IPS-20b (cell line): ENCODE results near the gene VHLL.

Experiments used
- H3K27ac ChIP-seq: one replicate; pipeline ENCODE4 v1.5.1; 2013; ENCODE audit warnings: low read length
- H3K27me3 ChIP-seq: 2 replicates; pipeline ENCODE4 v1.6.1; 2013; ENCODE audit warnings: mild to moderate bottlenecking, low read length, inconsistent platforms; ENCODE audit not compliant: insufficient read depth
- H3K36me3 ChIP-seq: 2 replicates; pipeline ENCODE4 v1.6.1; 2013; ENCODE audit warnings: low read depth, mild to moderate bottlenecking, inconsistent platforms, low read length, moderate library complexity; ENCODE audit not compliant: insufficient read depth
- H3K4me1 ChIP-seq: 2 replicates; pipeline ENCODE4 v1.6.1; 2013; ENCODE audit warnings: mild to moderate bottlenecking, control low read depth, inconsistent platforms, low read length, moderate library complexity; ENCODE audit not compliant: insufficient read depth
- H3K4me3 ChIP-seq: 2 replicates; pipeline ENCODE4 v1.5.1; 2013; ENCODE audit warnings: mild to moderate bottlenecking, low read length, inconsistent platforms
- H3K9ac ChIP-seq: 2 replicates; pipeline ENCODE4 v1.6.1; 2013; ENCODE audit warnings: low read depth, mild to moderate bottlenecking, inconsistent platforms, low read length, moderate library complexity
- H3K9me3 ChIP-seq: 2 replicates; pipeline ENCODE4 v1.6.1; 2013; ENCODE audit warnings: mild to moderate bottlenecking, low read depth, low read length, inconsistent platforms; ENCODE audit not compliant: insufficient read depth

VHLL gene

DNA sequence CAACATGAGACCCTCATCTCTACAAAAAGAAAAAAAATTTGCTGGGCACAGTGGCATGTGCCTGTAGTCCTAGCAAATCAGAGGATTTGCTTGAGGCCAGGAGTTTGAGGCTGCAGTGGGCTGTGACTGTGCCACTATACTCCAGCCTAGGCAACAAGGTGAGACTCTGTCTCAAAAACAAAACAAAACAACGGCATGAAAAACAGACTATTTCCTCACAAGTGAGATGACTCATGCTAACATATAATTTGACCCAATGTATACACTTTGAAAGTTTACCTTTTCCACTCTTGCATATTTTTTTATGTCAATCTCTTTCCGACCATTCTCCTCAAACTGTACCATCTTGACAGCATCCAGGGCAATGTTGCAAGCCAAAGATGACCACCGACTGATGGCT is 21.5 kb upstream of the VHLL start:
- Histone ChIP-seq H3K27ac (no peak overlapping the region), H3K4me3 (no peak overlapping the region), H3K4me1 (no peaks in the 10 kb centered on the region), H3K27me3 (no peaks in the 10 kb centered on the region), H3K36me3 (peaks cover 98% of the 10 kb centered on the region), H3K9ac (no peak overlapping the region), H3K9me3 (no peaks in the 10 kb centered on the region)

GRCh38 chr1:156319664-156320063 is 20.6 kb upstream of the VHLL start:
- Histone ChIP-seq H3K9me3 (no peaks in the 10 kb centered on the region), H3K36me3 (peaks cover 98% of the 10 kb centered on the region), H3K4me3 (no peak overlapping the region), H3K27ac (no peak overlapping the region), H3K9ac (no peak overlapping the region), H3K4me1 (no peaks in the 10 kb centered on the region), H3K27me3 (no peaks in the 10 kb centered on the region)

DNA sequence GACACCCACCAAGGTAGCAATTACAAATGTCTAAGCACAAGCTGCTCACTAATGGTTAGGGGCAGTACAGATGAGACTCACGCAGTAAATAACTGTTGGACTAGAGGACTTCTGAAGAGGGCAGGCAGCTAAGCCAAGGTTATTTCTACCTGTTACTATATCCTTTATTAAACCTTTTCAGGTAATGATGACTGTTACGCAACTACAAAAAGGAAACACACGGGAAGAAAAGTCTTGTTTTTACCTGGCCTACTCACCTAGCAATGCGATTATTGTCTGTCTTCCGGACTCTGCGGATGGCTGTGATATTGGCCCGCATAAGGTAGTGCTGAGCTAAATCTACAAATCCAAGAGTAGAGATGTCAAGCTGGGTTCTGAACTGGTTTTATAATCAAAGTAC is 17.8 kb upstream of the VHLL start:
- Histone ChIP-seq H3K9me3 (no peaks in the 10 kb centered on the region), H3K9ac (no peak overlapping the region), H3K36me3 (peaks cover 99% of the 10 kb centered on the region), H3K27ac (no peak overlapping the region), H3K4me3 (no peak overlapping the region), H3K4me1 (no peaks in the 10 kb centered on the region), H3K27me3 (no peaks in the 10 kb centered on the region)

DNA sequence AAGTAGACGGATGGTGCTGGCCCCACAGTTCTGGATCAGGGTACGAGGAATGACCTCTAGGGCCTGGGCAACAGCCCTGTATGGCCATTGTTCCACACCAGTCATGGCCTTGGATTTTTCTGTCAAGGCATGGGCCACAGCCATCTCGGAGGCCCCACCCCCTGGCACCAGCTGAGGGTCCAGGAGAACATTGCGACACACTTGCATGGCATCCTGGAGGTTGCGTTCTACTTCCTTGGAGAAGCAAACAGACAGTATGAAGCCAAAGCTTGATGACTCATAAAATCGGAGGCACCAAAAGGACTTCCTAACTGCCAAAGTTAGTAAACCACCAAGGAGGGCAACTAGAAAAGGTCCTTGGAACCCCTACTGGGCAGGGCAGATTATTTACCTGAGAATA is 11.9 kb upstream of the VHLL start:
- H3K4me3 ChIP-seq, result no peak overlapping the region
- H3K27me3 ChIP-seq, result no peaks in the 10 kb centered on the region
- no peaks in the 10 kb centered on the region for H3K9me3 ChIP-seq
- no peak overlapping the region for H3K9ac ChIP-seq
- H3K27ac ChIP-seq, result no peak overlapping the region
- no peaks in the 10 kb centered on the region for H3K4me1 ChIP-seq
- H3K36me3 ChIP-seq, result peaks cover 94% of the 10 kb centered on the region

DNA sequence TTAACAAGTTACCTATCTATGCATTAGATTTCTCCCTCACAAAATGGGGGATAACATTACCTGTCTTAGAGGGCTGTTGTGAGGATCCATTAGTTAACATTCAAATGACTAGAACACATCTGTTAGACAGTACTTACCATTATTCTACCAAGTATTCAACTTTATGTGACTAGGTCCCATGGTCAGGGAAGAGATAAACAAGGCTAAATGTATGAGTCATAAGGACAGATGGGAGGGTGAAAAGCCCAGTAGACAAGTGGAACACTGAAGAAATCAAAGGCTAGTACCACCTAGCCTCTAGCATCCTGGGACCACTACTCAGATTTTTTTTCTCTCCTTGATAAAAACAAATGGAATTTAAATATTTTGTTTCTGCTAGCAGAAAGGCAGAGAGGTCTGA is 9.0 kb upstream of the VHLL start:
- peaks cover 78% of the 10 kb centered on the region for H3K36me3 ChIP-seq
- H3K27ac ChIP-seq, result no peak overlapping the region
- H3K9ac ChIP-seq, result no peak overlapping the region
- H3K4me3 ChIP-seq, result no peak overlapping the region
- H3K27me3 ChIP-seq, result no peaks in the 10 kb centered on the region
- no peaks in the 10 kb centered on the region for H3K9me3 ChIP-seq
- no peaks in the 10 kb centered on the region for H3K4me1 ChIP-seq

GRCh38 chr1:156305215-156305614 is 6.1 kb upstream of the VHLL start:
- H3K36me3 ChIP-seq, result peaks cover 49% of the 10 kb centered on the region
- no peaks in the 10 kb centered on the region for H3K27me3 ChIP-seq
- H3K9ac ChIP-seq, result no peak overlapping the region
- H3K4me3 ChIP-seq, result no peak overlapping the region
- no peak overlapping the region for H3K27ac ChIP-seq
- H3K4me1 ChIP-seq, result no peaks in the 10 kb centered on the region
- no peaks in the 10 kb centered on the region for H3K9me3 ChIP-seq

GRCh38 chr1:156303241-156303640 is 4.1 kb upstream of the VHLL start:
- no peaks in the 10 kb centered on the region for H3K27me3 ChIP-seq
- no peaks in the 10 kb centered on the region for H3K4me1 ChIP-seq
- no peak overlapping the region for H3K9ac ChIP-seq
- H3K9me3 ChIP-seq, result no peaks in the 10 kb centered on the region
- H3K36me3 ChIP-seq, result peaks cover 29% of the 10 kb centered on the region
- H3K4me3 ChIP-seq, result no peak overlapping the region
- no peak overlapping the region for H3K27ac ChIP-seq

DNA sequence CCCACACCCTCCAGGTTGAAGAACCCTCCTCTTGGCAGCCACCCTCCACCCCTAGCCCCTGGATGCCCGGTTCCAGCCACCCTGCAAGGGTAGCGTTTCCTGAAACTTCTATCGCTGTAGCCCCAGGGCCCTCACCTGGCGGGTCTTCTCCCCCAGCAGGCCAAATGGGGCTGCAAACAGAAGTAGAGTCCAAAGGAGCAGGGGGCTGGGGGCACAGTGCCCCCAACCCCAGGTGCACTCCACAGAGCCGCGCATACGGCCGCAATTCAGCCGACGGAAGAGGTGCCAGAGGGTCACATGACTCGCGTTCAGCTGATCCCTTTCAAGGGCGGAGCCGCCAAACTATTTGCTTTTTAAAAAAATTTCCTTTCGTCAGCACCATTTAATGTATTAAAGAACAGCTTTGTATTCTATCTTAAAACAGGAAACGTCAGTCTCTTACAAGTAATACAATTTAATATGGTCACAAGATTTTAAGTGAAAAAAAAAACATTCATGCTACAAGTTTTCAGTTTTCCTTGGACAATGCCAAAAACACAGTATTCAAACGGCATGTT is 3.6 kb downstream of the VHLL start, which contains the start of gene GLMP:
Gene GLMP, minus strand, starts transcription at position 289 of the 557 bp plus-strand sequence. Its CDS starts 34 bp downstream, at position 255.
- H3K4me1 ChIP-seq, result peaks cover 4% of the 10 kb centered on the region; the same call in 1 of the 2 replicates
- H3K9me3 ChIP-seq, result no peaks in the 10 kb centered on the region
- H3K27me3 ChIP-seq, result no peaks in the 10 kb centered on the region
- H3K27ac ChIP-seq, result no peak within 1 kb of the TSS
- H3K9ac ChIP-seq, result peak within 1 kb of the TSS; percentile 81
- peak within 1 kb of the TSS; percentile 82 for H3K4me3 ChIP-seq
- H3K36me3 ChIP-seq, result peaks cover 4% of the 10 kb centered on the region; the same call in 1 of the 2 replicates

- peaks cover 4% of the 10 kb centered on the region; the same call in 1 of the 2 replicates for H3K4me1 ChIP-seq
- no peak overlapping the region for H3K4me3 ChIP-seq
- H3K9me3 ChIP-seq, result no peaks in the 10 kb centered on the region
- H3K36me3 ChIP-seq, result peaks cover 5% of the 10 kb centered on the region; the same call in 1 of the 2 replicates
- H3K27ac ChIP-seq, result no peak overlapping the region
- H3K27me3 ChIP-seq, result no peaks in the 10 kb centered on the region
- H3K9ac ChIP-seq, result no peak overlapping the region
Measured at GRCh38 chr1:156293895-156294294, 5.2 kb downstream of the VHLL start.

- Histone ChIP-seq H3K36me3 (peaks cover 9% of the 10 kb centered on the region; the same call in 1 of the 2 replicates), H3K4me3 (no peak overlapping the region), H3K27me3 (no peaks in the 10 kb centered on the region), H3K27ac (no peak overlapping the region), H3K4me1 (peaks cover 4% of the 10 kb centered on the region; the same call in 1 of the 2 replicates), H3K9ac (no peak overlapping the region), H3K9me3 (no peaks in the 10 kb centered on the region)
Measured at GRCh38 chr1:156293098-156293434, 6.0 kb downstream of the VHLL start.

DNA sequence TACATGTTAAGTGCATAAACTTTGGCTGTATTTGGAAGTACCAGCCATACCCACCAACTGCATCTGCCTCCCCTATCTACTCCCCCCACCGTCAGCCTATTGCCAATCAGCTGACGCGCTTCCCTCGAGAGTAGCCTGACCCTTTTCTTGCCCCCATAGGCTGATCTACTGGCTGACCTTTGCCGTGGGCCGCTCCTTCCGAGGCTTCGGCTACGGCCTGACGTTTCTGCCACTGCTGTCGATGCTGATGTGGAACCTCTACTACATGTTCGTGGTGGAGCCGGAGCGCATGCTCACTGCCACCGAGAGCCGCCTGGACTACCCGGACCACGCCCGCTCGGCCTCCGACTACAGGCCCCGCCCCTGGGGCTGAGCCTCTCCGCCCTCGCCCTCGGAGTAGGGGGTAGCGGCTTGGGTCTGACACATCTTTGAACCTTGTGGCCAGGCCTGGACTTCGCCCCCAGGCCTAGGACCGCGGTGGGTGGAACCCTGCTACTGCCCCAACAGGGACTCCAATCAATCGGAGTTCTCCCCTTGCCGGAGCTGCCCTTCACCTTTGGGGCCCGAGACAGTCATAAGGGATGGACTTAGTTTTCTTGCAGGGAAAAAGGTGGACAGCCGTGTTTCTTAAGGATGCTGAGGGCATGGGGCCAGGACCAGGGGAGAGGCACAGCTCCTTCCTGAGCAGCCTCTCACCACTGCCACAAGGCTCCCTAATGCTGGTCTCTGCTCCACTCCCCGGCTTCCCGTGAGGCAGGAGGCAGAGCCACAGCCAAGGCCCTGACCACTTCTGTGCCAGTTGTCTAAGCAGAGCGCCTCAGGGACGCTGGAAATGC is 7.7 kb downstream of the VHLL start:
- Histone ChIP-seq H3K4me3 (peak overlapping the region; percentile 86), H3K27me3 (no peaks in the 10 kb centered on the region), H3K36me3 (peaks cover 9% of the 10 kb centered on the region; the same call in 1 of the 2 replicates), H3K9me3 (no peaks in the 10 kb centered on the region), H3K4me1 (peaks cover 4% of the 10 kb centered on the region; the same call in 1 of the 2 replicates), H3K27ac (peak overlapping the region; percentile 28), H3K9ac (peak overlapping the region; percentile 76)

GRCh38 chr1:156289857-156290256 is 9.2 kb downstream of the VHLL start:
- H3K9ac ChIP-seq, result no peak overlapping the region
- H3K4me1 ChIP-seq, result peaks cover 4% of the 10 kb centered on the region; the same call in 1 of the 2 replicates
- H3K27me3 ChIP-seq, result no peaks in the 10 kb centered on the region
- no peak overlapping the region for H3K27ac ChIP-seq
- H3K36me3 ChIP-seq, result peaks cover 9% of the 10 kb centered on the region; the same call in 1 of the 2 replicates
- H3K4me3 ChIP-seq, result no peak overlapping the region
- no peaks in the 10 kb centered on the region for H3K9me3 ChIP-seq
